Lung (tissue), 12 donors: ENCODE results near the gene ACER1. TPM values are rescaled to one million over a fixed set of nuclear protein-coding genes. Genes with fewer than 3 reads are reported as not detected.
A peak's percentile ranks its signal among the peaks of the same experiment; 100 is the strongest.

Experiments
- ATAC-seq: fragments of 200-7000 bp; cut with Tn5 transposase; one replicate; pipeline ENCODE4 v1.9.1; 2020; ENCODE audit warnings: moderate number of reproducible peaks; ENCODE audit not compliant: insufficient read depth, low FRiP score
- DNase-seq, 3 donors: peaks; one replicate each; pipeline ENCODE4 v3.0.0-alpha.2; 2013 to 2017
- H3K27ac ChIP-seq, 2 donors: one replicate each; pipeline ENCODE4 v1.5.1; 2013; ENCODE audit warnings: mild to moderate bottlenecking in 2 of 2, moderate library complexity in 2 of 2, control low read depth in 1 of 2, inconsistent platforms in 1 of 2, low read depth in 1 of 2, low read length in 1 of 2
- H3K27me3 ChIP-seq, 3 donors: one replicate each; pipeline ENCODE4 v1.5.1; 2013; ENCODE audit warnings: low read length in 2 of 3; ENCODE audit not compliant: control insufficient read depth in 3 of 3, insufficient read depth in 3 of 3
- H3K36me3 ChIP-seq, 4 donors: one replicate each; pipeline ENCODE4 v1.5.1; 2013; ENCODE audit warnings: low read length in 4 of 4, mild to moderate bottlenecking in 1 of 4, moderate library complexity in 1 of 4; ENCODE audit not compliant: control insufficient read depth in 4 of 4, insufficient read depth in 4 of 4
- H3K4me1 ChIP-seq, 5 donors: one replicate each; pipeline ENCODE4 v1.5.1; 2013; ENCODE audit warnings: low read length in 5 of 5, mild to moderate bottlenecking in 2 of 5, moderate library complexity in 1 of 5; ENCODE audit not compliant: control insufficient read depth in 5 of 5, insufficient read depth in 5 of 5
- H3K4me3 ChIP-seq: one replicate; pipeline ENCODE4 v1.5.1; 2013; ENCODE audit warnings: mild to moderate bottlenecking, control low read depth, moderate library complexity
- H3K9ac ChIP-seq, 2 donors: one replicate each; pipeline ENCODE4 v1.5.1; 2013; ENCODE audit warnings: low read length in 2 of 2, control low read depth in 1 of 2; ENCODE audit not compliant: insufficient read depth in 1 of 2
- H3K9me3 ChIP-seq, 4 donors: one replicate each; pipeline ENCODE4 v1.5.1; 2013; ENCODE audit warnings: low read length in 3 of 4, mild to moderate bottlenecking in 1 of 4, moderate library complexity in 1 of 4; ENCODE audit not compliant: control insufficient read depth in 4 of 4, insufficient read depth in 3 of 4
- WGBS, 2 donors: extraction: QIAGEN DNeasy Blood & Tissue Kit; methylation state at CpG; one replicate each; pipeline ENCODE4 v1.1.7; 2013; 5-methylcytosine and 5-hydroxymethylcytosine counted together
- polyA plus RNA-seq, 2 donors: library from polyadenylated mRNA; stranded (reverse); fragments of 200-250 nt; gene quantifications; one replicate each; pipeline ENCODE4 v1.2.1, GENCODE V29; 2013
- total RNA-seq, 2 donors: library from RNA; depleted of rRNA in 1 of 2; stranded (reverse); fragments of >200 nt in 1 of 2; gene quantifications; one replicate each; pipeline ENCODE4 v1.2.1, GENCODE V29; 2014 to 2021
- TF ChIP-seq, protein P1 (sequence below): IDR thresholded peaks from 2 replicates; pipeline ENCODE4 v1.5.1; 2012; ENCODE audit warnings: mild to moderate bottlenecking; ENCODE audit errors: control extremely low read depth, extremely low read depth
- donor health status: control.
- donor health status: control.
- donor health status: Bipolar disorder and iron deficiency.
- donor health status: healthy.
- donor health status: DM: yes; HTN: yes; CAD: no.

ACER1 gene
- total and polyA plus RNA-seq, 4 donors: 0.06 TPM; not detected in 3

GRCh38 chr19:6374161-6374709, 40.8 kb upstream of the ACER1 start:
- Histone ChIP-seq H3K27me3 (no peaks in the 10 kb centered on the region), H3K36me3 (peaks cover 0 to 22% (median 7%) of the 10 kb centered on the region in 4 donors), H3K4me1 (peaks cover 0 to 12% (median 6%) of the 10 kb centered on the region in 5 donors), H3K9ac (no peak overlapping the region), H3K9me3 (no peaks in the 10 kb centered on the region), H3K27ac (peak overlapping the region in 1 of 2 donors; percentile 26), H3K4me3 (no peak overlapping the region)
- DNase-seq: no peak
- TF ChIP-seq, protein P1, sequence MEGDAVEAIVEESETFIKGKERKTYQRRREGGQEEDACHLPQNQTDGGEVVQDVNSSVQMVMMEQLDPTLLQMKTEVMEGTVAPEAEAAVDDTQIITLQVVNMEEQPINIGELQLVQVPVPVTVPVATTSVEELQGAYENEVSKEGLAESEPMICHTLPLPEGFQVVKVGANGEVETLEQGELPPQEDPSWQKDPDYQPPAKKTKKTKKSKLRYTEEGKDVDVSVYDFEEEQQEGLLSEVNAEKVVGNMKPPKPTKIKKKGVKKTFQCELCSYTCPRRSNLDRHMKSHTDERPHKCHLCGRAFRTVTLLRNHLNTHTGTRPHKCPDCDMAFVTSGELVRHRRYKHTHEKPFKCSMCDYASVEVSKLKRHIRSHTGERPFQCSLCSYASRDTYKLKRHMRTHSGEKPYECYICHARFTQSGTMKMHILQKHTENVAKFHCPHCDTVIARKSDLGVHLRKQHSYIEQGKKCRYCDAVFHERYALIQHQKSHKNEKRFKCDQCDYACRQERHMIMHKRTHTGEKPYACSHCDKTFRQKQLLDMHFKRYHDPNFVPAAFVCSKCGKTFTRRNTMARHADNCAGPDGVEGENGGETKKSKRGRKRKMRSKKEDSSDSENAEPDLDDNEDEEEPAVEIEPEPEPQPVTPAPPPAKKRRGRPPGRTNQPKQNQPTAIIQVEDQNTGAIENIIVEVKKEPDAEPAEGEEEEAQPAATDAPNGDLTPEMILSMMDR: no peak
- 84 to 89% methylated on average over 29 of the region's 29 CpGs for WGBS, 2 donors
- ATAC-seq: no peak

DNA sequence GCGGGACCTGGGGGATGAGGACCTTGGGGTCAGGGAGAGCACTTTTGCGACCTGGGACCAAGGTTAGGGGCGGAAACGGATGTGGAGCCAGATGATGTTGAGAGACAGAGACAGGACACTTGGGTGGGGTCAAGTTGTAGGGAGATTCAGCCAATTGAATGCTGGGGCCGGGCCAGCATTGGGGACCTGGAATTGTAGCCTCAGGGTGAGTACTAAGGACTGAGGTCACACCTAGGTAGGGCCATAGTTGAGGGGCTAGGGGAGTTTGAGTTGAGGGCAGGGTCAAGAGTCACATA, 40.3 kb upstream of the ACER1 start:
- 26 to 33% methylated on average over 5 of the region's 5 CpGs for WGBS, 2 donors

GRCh38 chr19:6373096-6373812, 39.8 kb upstream of the ACER1 start:
- WGBS, 2 donors: 1% methylated on average over 45 to 53 of the region's 53 CpGs
- peak; percentile 91 for ATAC-seq
- H3K27me3 ChIP-seq: no peaks in the 10 kb centered on the region
- H3K9me3 ChIP-seq: no peaks in the 10 kb centered on the region
- DNase-seq: peak; percentile 99 to 100 (median 99)
- H3K4me1 ChIP-seq: peaks cover 0 to 12% (median 6%) of the 10 kb centered on the region in 5 donors
- peak overlapping the region; percentile 97 for H3K27ac ChIP-seq
- TF ChIP-seq, protein P1: no peak
- peak overlapping the region in 1 of 2 donors; percentile 16 for H3K9ac ChIP-seq
- H3K36me3 ChIP-seq: peaks cover 4 to 24% (median 12%) of the 10 kb centered on the region in 4 donors
- H3K4me3 ChIP-seq: peak overlapping the region; percentile 90

More for the DNA sequence above, 40.3 kb upstream of the ACER1 start:
- H3K4me3 ChIP-seq: no peak overlapping the region
- DNase-seq: no peak
- ATAC-seq: no peak
- H3K9ac ChIP-seq: peak overlapping the region; percentile 16 to 53
- no peaks in the 10 kb centered on the region for H3K27me3 ChIP-seq
- peak overlapping the region; percentile 26 to 51 for H3K27ac ChIP-seq
- TF ChIP-seq, protein P1: no peak
- H3K9me3 ChIP-seq: no peaks in the 10 kb centered on the region
- H3K4me1 ChIP-seq: peaks cover 0 to 12% (median 6%) of the 10 kb centered on the region in 5 donors
- peaks cover under 1 to 24% (median 8%) of the 10 kb centered on the region in 4 donors for H3K36me3 ChIP-seq
